AG04449 (cell line): Measurements from ENCODE around the gene FXYD6.

Experiments
- CTCF ChIA-PET: fragments of 350-600 bp; formaldehyde crosslinking; extraction: SDS; loops from one replicate; lab custom pipeline; 2021; ENCODE audit warnings: antibody characterized with exemption; lab: Yijun Ruan, JAX
- POLR2A ChIA-PET: fragments of 400-600, 350-600 bp; formaldehyde crosslinking; extraction: SDS; loops from one replicate; lab custom pipeline; 2020; ENCODE audit warnings: antibody characterized with exemption, inconsistent platforms; lab: Yijun Ruan, JAX
- DNase-seq: peaks from one replicate; pipeline ENCODE4 v3.0.0-alpha.2; 2010; ENCODE audit warnings: low read depth, low spot score
- H3K4me3 ChIP-seq: 2 replicates; pipeline ENCODE4 v1.5.1; 2011; ENCODE audit warnings: low read depth, mild to moderate bottlenecking, control low read depth, low read length
- CTCF ChIP-seq: IDR thresholded peaks from one replicate; pipeline ENCODE4 v1.5.1; 2011; ENCODE audit warnings: mild to moderate bottlenecking, moderate library complexity, low read length, control low read depth, inconsistent platforms; ENCODE audit not compliant: insufficient read depth; ENCODE audit errors: missing control alignments

Gene FXYD6

DNA sequence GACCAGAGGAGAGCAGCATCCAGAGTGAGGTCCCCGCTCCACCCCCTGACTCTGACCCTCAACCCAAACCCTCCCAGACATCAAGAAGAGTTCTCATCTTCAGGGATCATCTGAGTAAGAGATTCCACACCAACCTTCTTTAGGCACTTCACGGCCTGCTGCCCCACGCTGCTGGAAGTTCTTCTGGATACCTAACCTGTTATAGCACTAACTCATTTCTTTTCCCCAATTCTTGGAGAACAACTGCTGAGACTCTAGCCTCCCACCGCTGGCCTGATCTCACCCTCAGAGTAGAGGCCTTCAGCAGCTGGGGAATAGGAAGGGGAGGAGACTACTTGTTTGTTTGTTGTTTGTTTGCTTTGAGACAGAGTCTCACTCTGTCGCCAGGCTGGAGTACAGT is 45.4 kb upstream of the FXYD6 start:
- DNase-seq: no peak
- ChIA-PET CTCF (interaction anchor here (1.1 kb wide), 1 partner anchor 104 kb away, joined by 3 read pairs; no protein-coding TSS in a partner anchor), POLR2A (no interaction called here)
- no peak overlapping the region for H3K4me3 ChIP-seq
- TF ChIP-seq CTCF: no peak

DNA sequence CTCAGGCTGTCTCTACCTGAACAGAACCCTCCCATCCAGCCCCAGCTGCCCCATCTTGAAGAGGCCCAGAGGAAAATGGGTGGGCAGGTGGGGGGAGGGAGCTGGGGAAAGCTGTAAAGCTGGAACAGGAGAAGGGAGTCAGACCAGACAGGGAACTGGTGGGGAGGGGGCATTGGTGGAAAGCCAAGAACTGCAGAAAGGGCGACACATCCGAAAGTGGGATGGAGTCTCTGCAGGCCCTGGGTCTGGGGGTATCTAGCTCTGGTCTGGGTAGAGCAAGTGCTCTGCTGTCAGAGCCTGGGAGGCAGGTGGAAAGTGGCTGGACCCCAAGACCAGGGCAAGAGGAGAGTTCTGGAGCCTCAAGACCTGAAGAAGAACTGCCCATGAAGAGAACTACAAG is 45.0 kb upstream of the FXYD6 start:
- ChIA-PET CTCF (interaction anchor here (1.1 kb wide), 1 partner anchor 104 kb away, joined by 3 read pairs; no protein-coding TSS in a partner anchor), POLR2A (no interaction called here)
- no peak overlapping the region for H3K4me3 ChIP-seq
- TF ChIP-seq CTCF: no peak
- no peak for DNase-seq

- no peak overlapping the region for H3K4me3 ChIP-seq
- DNase-seq: no peak
- POLR2A ChIA-PET: no interaction called here
- no peak for TF ChIP-seq CTCF
- CTCF ChIA-PET: interaction anchor here (1.1 to 1.4 kb wide), 2 partner anchors 27 to 101 kb away, joined by 4 read pairs; no protein-coding TSS in a partner anchor
Observed at GRCh38 chr11:117919781-117920221, 43.3 kb upstream of the FXYD6 start.

DNA sequence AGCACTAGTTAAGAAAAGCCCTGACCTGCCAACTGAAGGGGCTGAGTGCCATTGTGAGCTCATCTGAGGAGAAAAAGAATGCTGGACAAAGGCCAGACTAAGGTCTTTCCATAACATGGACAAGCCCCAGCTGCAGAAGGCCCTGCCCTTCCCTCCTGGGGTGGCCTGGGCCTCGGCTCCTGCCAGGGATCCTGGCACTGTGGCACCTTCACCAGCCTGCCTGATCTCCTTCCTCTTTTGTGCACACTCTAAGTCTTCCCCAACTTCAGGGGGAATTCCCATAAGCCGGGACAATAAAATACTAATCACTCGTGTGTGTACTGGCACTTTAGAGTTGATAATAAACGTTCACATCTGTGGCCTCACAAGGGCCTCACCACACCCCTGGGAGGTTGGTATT is 42.9 kb upstream of the FXYD6 start:
- POLR2A ChIA-PET: no interaction called here
- no peak for DNase-seq
- CTCF ChIA-PET: interaction anchor here (1.1 to 1.4 kb wide), 2 partner anchors 28 to 101 kb away, joined by 4 read pairs; no protein-coding TSS in a partner anchor
- no peak overlapping the region for H3K4me3 ChIP-seq
- no peak for TF ChIP-seq CTCF

DNA sequence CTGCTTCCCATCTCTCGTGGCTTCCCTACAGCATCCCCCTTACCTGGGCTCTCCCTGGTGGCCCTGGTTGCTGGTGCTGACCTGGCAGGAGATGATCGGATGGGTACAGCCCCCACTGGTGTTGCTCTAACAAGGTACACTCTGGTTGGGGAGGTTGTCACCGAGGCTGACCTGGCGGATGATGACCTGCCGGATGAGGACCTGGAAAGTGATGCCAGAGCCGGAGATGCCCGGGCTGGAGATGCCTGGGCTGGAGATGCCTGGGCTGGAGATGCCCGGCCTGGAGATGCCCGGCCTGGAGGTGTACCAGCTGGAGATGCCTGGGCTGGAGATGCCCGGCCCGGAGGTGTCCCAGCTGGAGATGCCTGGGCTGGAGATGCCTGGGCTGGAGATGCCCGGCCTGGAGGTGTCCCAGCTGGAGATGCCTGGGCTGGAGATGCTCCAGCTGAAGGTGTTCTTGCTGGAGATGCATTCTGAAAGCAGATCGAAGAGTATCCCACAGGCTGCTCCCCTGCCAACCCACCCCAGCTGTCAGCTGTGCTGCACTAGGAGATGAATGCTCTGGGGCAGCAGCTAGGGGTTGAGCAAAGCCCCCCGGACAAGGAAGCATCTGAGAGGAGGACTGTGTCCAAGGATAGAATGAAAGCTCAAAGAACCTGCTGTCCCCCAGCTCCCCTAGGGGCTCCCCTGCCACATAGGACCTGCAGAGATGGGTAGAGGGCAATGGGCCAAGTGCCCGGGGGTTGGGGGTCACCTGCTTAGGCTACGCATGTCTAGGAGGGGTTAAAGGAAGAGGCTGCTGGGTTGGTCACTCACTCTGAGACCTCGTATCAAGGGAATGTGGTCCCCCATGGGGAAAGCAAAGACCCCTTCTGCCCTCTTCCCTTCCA is 42.2 kb upstream of the FXYD6 start:
- DNase-seq: no peak
- no peak for TF ChIP-seq CTCF
- ChIA-PET CTCF (interaction anchor here (1.1 kb wide), 1 partner anchor 100 kb away, joined by 4 read pairs; no protein-coding TSS in a partner anchor), POLR2A (no interaction called here)
- no peak overlapping the region for H3K4me3 ChIP-seq

DNA sequence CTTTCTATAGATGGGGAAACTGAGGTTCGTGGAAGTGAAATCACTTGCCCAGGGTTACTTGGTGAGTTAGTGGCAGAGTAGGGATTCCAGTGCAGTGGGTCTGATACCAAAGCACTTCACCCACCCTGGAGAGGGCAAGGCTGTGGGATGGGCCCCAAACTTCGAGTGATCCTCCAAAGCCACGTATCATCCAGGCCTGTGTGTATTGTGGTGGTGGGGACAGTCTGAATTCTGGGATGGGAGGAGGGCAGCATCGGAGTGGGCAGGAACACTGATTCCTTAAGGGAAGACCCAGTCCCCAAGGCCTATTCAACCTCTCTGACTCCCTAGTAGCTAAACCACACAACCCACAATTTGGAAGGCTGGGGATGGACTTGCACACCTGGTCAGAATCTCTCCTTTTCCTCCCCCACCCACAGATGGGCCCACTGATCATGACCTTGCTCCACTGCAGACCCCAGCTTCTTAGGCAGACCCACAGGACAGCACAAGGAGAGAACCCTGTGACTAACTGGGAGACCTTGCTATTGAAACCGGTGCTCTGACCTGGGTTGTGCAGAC is 41.2 kb upstream of the FXYD6 start:
- POLR2A ChIA-PET: no interaction called here

More for the DNA sequence above, 41.2 kb upstream of the FXYD6 start:
- CTCF ChIA-PET: interaction anchor here (1.5 kb wide), 1 partner anchor 29 kb away, joined by 6 read pairs; no protein-coding TSS in a partner anchor
- H3K4me3 ChIP-seq: no peak overlapping the region
- no peak for DNase-seq
- no peak for TF ChIP-seq CTCF
